Panc1 (cell line): ENCODE measurements around the gene IL36G. TPM values are rescaled to one million over a fixed set of nuclear protein-coding genes. Genes with fewer than 3 reads are reported as not detected.

ENCODE experiments used
- ATAC-seq: fragments of 200-7000 bp; cut with Tn5 transposase; 2 replicates; pipeline ENCODE4 v1.9.1; 2020; ENCODE audit warnings: mild to moderate bottlenecking, moderate library complexity
- BruUV-seq: library from RNA; stranded (reverse); fragments of 400-500 nt; replicated peaks from 2 replicates; lab custom pipeline; 2021; lab: Mats Ljungman, UMichigan
- CTCF ChIA-PET: fragments of 300-600 bp; sonication (Branson Sonifier 250); formaldehyde crosslinking; loops from one replicate; lab custom pipeline; 2022; ENCODE audit warnings: antibody characterized with exemption; lab: Charles Lee
- POLR2A ChIA-PET: fragments of 300-600 bp; sonication (Branson Sonifier 250); formaldehyde crosslinking; loops from one replicate; lab custom pipeline; 2022; ENCODE audit warnings: antibody characterized with exemption; lab: Charles Lee
- DNase-seq: peaks from one replicate; pipeline ENCODE4 v3.0.0-alpha.2; 2010; ENCODE audit warnings: low read depth, low spot score
- H3K27ac ChIP-seq: 2 replicates; pipeline ENCODE4 v1.5.1; 2011; ENCODE audit warnings: mild to moderate bottlenecking, low read length, inconsistent platforms
- H3K27me3 ChIP-seq: fragments of 200-500 bp; sonication (Bioruptor generic); 2 replicates; pipeline ENCODE4 v1.6.0; 2014; ENCODE audit warnings: low read length, inconsistent platforms; ENCODE audit not compliant: control insufficient read depth, insufficient read depth
- H3K36me3 ChIP-seq: fragments of 200-500 bp; sonication (Bioruptor generic); 2 replicates; pipeline ENCODE4 v1.5.1; 2014; ENCODE audit warnings: inconsistent platforms, mild to moderate bottlenecking, low read length, moderate library complexity; ENCODE audit not compliant: control insufficient read depth, insufficient read depth
- H3K4me1 ChIP-seq: 2 replicates; pipeline ENCODE4 v1.5.1; 2011; ENCODE audit warnings: inconsistent platforms, mild to moderate bottlenecking, low read length, moderate library complexity; ENCODE audit not compliant: control insufficient read depth, insufficient read depth
- H3K4me3 ChIP-seq, 2 experiments: 2 replicates each; pipeline ENCODE4 v1.5.1; 2011 to 2012; ENCODE audit warnings: low read depth in 2 of 2, low read length in 2 of 2, mild to moderate bottlenecking in 2 of 2, inconsistent platforms in 1 of 2, moderate library complexity in 1 of 2
- H3K9me3 ChIP-seq: fragments of 200-500 bp; sonication (Bioruptor generic); 2 replicates; pipeline ENCODE4 v1.5.1; 2014; ENCODE audit warnings: low read depth, mild to moderate bottlenecking, inconsistent platforms, low read length, moderate library complexity; ENCODE audit not compliant: control insufficient read depth, insufficient read depth
- CTCF ChIP-seq: fragments of 450-650 bp; IDR thresholded peaks from 2 replicates; pipeline ENCODE4 v1.5.1; 2017; ENCODE audit warnings: mild to moderate bottlenecking
- REST ChIP-seq, 2 experiments: IDR thresholded peaks; 2 replicates each; pipeline ENCODE4 v1.6.1; 2011 to 2012; ENCODE audit warnings: low read depth in 2 of 2, control low read depth in 1 of 2, low read length in 1 of 2, mild to moderate bottlenecking in 1 of 2, moderate library complexity in 1 of 2; ENCODE audit not compliant: insufficient read depth in 1 of 2
- SIN3A ChIP-seq: IDR thresholded peaks from 2 replicates; pipeline ENCODE4 v1.6.1; 2012; ENCODE audit warnings: low read depth, mild to moderate bottlenecking, low read length, moderate library complexity, borderline replicate concordance; ENCODE audit not compliant: insufficient read depth
- TCF7L2 ChIP-seq: IDR thresholded peaks from 2 replicates; pipeline ENCODE4 v1.6.1; 2011; ENCODE audit warnings: mild to moderate bottlenecking, low read depth, low read length, inconsistent platforms
- in situ Hi-C: cut with HindIII; loops from 2 replicates; pipeline ENCODE4 v1.10.0; 2016; ENCODE audit warnings: low sequenced_read_pairs, low pct_unique_long_range_greater_than_20kb
- intact Hi-C: fragments of 100-400 bp; cut with micrococcal nuclease; formaldehyde crosslinking; loops from one replicate; pipeline ENCODE4 v1.10.0; 2022; ENCODE audit not compliant: unreplicated experiment
- total RNA-seq: library from RNA; stranded (reverse); gene quantifications from one replicate; pipeline ENCODE4 v1.2.1, GENCODE V29; 2021; ENCODE audit not compliant: unreplicated experiment

The IL36G gene
- total RNA-seq, 1 experiment from 2014 or later: not detected

- TF ChIP-seq REST (IDR thresholded peaks at IDR 0.05; ENCODE audit: insufficient read depth in 1 of 2, low read depth in 2 of 2, low read length in 1 of 2) (no peak), CTCF (peak; percentile 92)
- Histone ChIP-seq H3K27me3 (peaks cover 6% of the 10 kb centered on the region; the same call in 1 of the 2 replicates), H3K27ac (no peak overlapping the region), H3K36me3 (no peaks in the 10 kb centered on the region), H3K9me3 (no peaks in the 10 kb centered on the region), H3K4me1 (no peaks in the 10 kb centered on the region), H3K4me3 (no peak overlapping the region)
- intact Hi-C loops (loop anchor here (1.0 kb wide), 1 partner anchor 193 kb away; no protein-coding TSS in a partner anchor), in situ Hi-C loops (no loop called here)
- peak; percentile 51 for DNase-seq
- peak; percentile 96 for ATAC-seq
- ChIA-PET CTCF (interaction anchor here (0.5 to 2.2 kb wide), 10 partner anchors 17 to 342 kb away, joined by 3 to 43 read pairs (median 4); no protein-coding TSS in a partner anchor), POLR2A (interaction anchor here (0.6 to 0.7 kb wide), 2 partner anchors 135 to 184 kb away, joined by 3 to 6 read pairs; no protein-coding TSS in a partner anchor)
- no TSS peak for BruUV-seq
Measured at GRCh38 chr2:112941753-112942653, 35.8 kb upstream of the IL36G start.

- H3K4me3 ChIP-seq: no peak overlapping the region
- intact Hi-C loops (no loop called here), in situ Hi-C loops (no loop called here)
- H3K4me1 ChIP-seq: no peaks in the 10 kb centered on the region
- BruUV-seq: no TSS peak
- DNase-seq: no peak
- H3K27me3 ChIP-seq: peaks cover 6% of the 10 kb centered on the region; the same call in 1 of the 2 replicates
- no peak for TF ChIP-seq SIN3A
- no peak for TF ChIP-seq TCF7L2
- TF ChIP-seq REST (IDR thresholded peaks at IDR 0.05; ENCODE audit: insufficient read depth in 1 of 2, low read depth in 2 of 2, low read length in 1 of 2): no peak
- H3K9me3 ChIP-seq: no peaks in the 10 kb centered on the region
- H3K27ac ChIP-seq: no peak overlapping the region
- no peak for ATAC-seq
- POLR2A ChIA-PET: no interaction called here
- no peaks in the 10 kb centered on the region for H3K36me3 ChIP-seq
- CTCF ChIA-PET: interaction anchor here (2.2 kb wide), 1 partner anchor 193 kb away, joined by 43 read pairs; no protein-coding TSS in a partner anchor
Measured at GRCh38 chr2:112942654-112943002, 35.2 kb upstream of the IL36G start.
